Stimulated activated naive CD8-positive, alpha-beta T cell treated with anti-CD3 and anti-CD28 coated beads, Interleukin-15, Interleukin-2, amounts not matched to agents 100 U/mL and 50 U/mL, for 24 hours (primary cell): ENCODE results near the gene ACTG2.

Experiments
- ATAC-seq: fragments of 150-1000 bp; cut with Tn5 transposase; one replicate; pipeline ENCODE4 v1.10.0; 2021
- DNase-seq: peaks from one replicate; pipeline ENCODE4 v3.0.0; 2021

Gene ACTG2

DNA sequence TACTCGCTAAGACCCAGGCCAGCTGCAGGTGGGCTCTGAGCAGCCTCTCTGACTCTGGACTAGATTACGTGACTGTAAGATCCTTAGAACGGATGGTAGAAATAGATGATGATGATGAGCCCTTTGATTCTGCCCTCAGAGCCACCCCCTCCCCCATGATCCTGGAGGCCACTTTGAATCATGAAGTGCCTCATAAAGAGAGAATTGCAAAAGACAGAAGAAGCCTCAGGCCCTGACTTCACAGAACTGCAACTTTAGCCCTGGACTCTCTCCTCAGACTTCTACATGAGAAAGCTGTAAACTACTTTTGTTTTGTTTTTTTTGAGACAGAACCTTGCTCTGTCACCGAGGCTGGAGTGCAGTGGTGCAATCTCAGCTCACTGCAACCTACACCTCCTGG is 76.5 kb downstream of the ACTG2 start:
- ATAC-seq, result no peak
- DNase-seq, result no peak
